GM12801 (cell line): ENCODE results near the gene FOXK1.

Experiments used
- CTCF ChIP-seq: IDR thresholded peaks from one replicate; pipeline ENCODE4 v1.5.1; 2011; ENCODE audit warnings: control low read depth; ENCODE audit not compliant: insufficient read length; ENCODE audit errors: extremely low read depth

FOXK1 gene

DNA sequence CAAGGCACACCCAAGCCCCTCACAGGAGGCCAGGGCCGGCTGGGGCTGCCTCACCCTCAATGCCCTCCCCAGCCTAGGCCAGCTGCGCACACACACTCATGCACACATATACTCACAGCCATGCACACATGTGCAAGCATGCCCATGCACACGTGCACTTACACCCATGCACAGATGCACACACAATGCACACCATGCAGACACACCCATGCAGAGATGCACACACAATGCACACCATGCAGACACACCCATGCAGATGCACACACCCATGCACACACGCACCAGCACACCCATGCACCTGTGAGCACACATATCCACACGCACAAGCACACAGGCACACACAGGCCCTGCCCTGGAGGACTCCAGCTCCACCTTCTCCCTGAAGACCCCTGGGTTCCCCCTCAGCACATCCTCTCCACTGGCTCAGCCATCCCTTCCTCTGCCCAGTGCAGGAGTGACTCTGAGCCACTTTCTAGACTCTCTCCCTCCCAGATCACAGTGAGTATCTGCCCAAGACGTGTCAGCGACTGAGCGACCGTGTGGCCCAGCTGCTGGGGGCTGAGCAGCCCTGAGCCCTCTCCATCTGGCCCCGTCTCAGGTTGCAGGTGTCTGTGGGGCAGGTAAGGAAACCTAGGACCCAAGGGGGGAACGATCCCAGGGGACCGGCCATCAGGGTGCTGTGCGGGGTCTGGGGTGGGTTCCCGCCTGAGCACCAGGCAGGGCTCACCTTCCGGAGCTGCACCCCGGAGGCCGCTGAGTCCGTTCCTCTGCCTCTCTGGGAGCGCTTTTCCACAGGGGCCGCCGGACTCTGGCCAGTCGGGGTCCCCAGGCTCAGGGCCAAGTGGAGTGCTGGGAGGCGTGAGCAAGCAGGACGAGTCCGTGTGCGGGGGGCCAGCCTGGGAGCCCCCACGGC is 119.1 kb downstream of the FOXK1 start:
- no peak for TF ChIP-seq CTCF

GRCh38 chr7:4801839-4802231 is 119.7 kb downstream of the FOXK1 start:
- no peak for TF ChIP-seq CTCF

GRCh38 chr7:4803397-4804241 is 121.5 kb downstream of the FOXK1 start:
- no peak for TF ChIP-seq CTCF

- TF ChIP-seq CTCF, result no peak
Measured at GRCh38 chr7:4805110-4805983, 123.3 kb downstream of the FOXK1 start.

DNA sequence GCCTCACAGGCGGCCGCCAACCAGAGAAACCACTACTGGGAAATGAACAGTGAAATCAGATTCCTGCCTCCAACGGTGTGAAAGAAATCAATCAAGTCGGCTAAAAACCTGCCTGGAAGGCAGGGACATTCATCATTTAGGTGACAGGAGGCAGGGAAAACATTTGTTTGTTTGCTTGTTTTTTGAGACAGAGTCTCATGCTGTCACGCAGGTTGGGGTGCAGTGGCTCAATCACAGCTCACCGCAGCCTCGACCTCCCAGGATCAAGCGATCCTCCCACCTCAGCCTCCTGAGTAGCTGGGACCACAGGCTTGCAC is 123.8 kb downstream of the FOXK1 start:
- no peak for TF ChIP-seq CTCF

- TF ChIP-seq CTCF, result no peak
Measured at GRCh38 chr7:4806983-4807597, 125.0 kb downstream of the FOXK1 start.
